IMR-90 (cell line): ENCODE results near the gene EDN3. TPM values are rescaled to one million over a fixed set of nuclear protein-coding genes. Genes with fewer than 3 reads are reported as not detected.

Source experiments
- ATAC-seq: fragments of 200-7000 bp; cut with Tn5 transposase; 2 replicates; pipeline ENCODE4 v1.9.1; 2020; ENCODE audit warnings: low read depth, mild to moderate bottlenecking, moderate library complexity
- BruUV-seq: library from RNA; stranded (reverse); fragments of 400-500 nt; replicated peaks from 2 replicates; lab custom pipeline; 2021; lab: Mats Ljungman, UMichigan
- CTCF ChIA-PET: fragments of 300-600 bp; formaldehyde crosslinking; extraction: SDS; loops from one replicate; lab custom pipeline; 2021; ENCODE audit warnings: antibody characterized with exemption; lab: Yijun Ruan, JAX
- POLR2A ChIA-PET: fragments of 300-600 bp; sonication (Branson Sonifier 250); formaldehyde crosslinking; loops from one replicate; lab custom pipeline; 2022; ENCODE audit warnings: antibody characterized with exemption; ENCODE audit not compliant: unreplicated experiment; lab: Charles Lee
- DNase-seq: peaks from one replicate; pipeline ENCODE4 v3.0.0; 2013
- H2AFZ ChIP-seq: replicated peaks from 2 replicates; pipeline ENCODE3; 2013; ENCODE audit warnings: low read length, mild to moderate bottlenecking; ENCODE audit not compliant: poor library complexity
- H2AK5ac ChIP-seq: 2 replicates; pipeline ENCODE4 v1.6.1; 2013; ENCODE audit warnings: low read depth, low read length, inconsistent platforms
- H2AK9ac ChIP-seq: replicated peaks from 2 replicates; pipeline ENCODE3; 2013; ENCODE audit warnings: mild to moderate bottlenecking, low read depth, low read length, moderate library complexity; ENCODE audit not compliant: poor library complexity
- H2BK120ac ChIP-seq: 2 replicates; pipeline ENCODE4 v1.6.1; 2013; ENCODE audit warnings: low read depth, low read length, inconsistent platforms
- H2BK15ac ChIP-seq: 3 replicates; pipeline ENCODE4 v1.6.1; 2013; ENCODE audit warnings: low read depth, low read length, inconsistent platforms
- H2BK20ac ChIP-seq: 2 replicates; pipeline ENCODE4 v1.6.1; 2013; ENCODE audit warnings: low read depth, mild to moderate bottlenecking, inconsistent platforms, low read length, moderate library complexity
- H2BK5ac ChIP-seq: 2 replicates; pipeline ENCODE4 v1.6.1; 2013; ENCODE audit warnings: mild to moderate bottlenecking, low read depth, low read length, inconsistent platforms; ENCODE audit not compliant: poor library complexity, severe bottlenecking
- H3K14ac ChIP-seq: replicated peaks from 2 replicates; pipeline ENCODE4 v1.6.1; 2013; ENCODE audit warnings: low read depth, low read length, inconsistent platforms
- H3K18ac ChIP-seq: 2 replicates; pipeline ENCODE4 v1.6.1; 2013; ENCODE audit warnings: low read depth, low read length, control low read depth
- H3K23ac ChIP-seq: 2 replicates; pipeline ENCODE4 v1.6.1; 2013; ENCODE audit warnings: low read depth, low read length, inconsistent platforms
- H3K27ac ChIP-seq: 2 replicates; pipeline ENCODE4 v1.5.1; 2013; ENCODE audit warnings: mild to moderate bottlenecking, control low read depth, low read length; ENCODE audit not compliant: insufficient read depth
- H3K27me3 ChIP-seq: 2 replicates; pipeline ENCODE4 v1.6.1; 2013; ENCODE audit warnings: low read length; ENCODE audit not compliant: control insufficient read depth, insufficient read depth
- H3K36me3 ChIP-seq: 2 replicates; pipeline ENCODE4 v1.6.1; 2013; ENCODE audit warnings: low read length, mixed read lengths; ENCODE audit not compliant: control insufficient read depth, insufficient read depth
- H3K4ac ChIP-seq: 2 replicates; pipeline ENCODE4 v1.6.1; 2013; ENCODE audit warnings: low read depth, low read length, inconsistent platforms
- H3K4me1 ChIP-seq: 2 replicates; pipeline ENCODE4 v1.6.1; 2013; ENCODE audit warnings: low read length, mixed read lengths; ENCODE audit not compliant: control insufficient read depth, insufficient read depth
- H3K4me2 ChIP-seq: 2 replicates; pipeline ENCODE4 v1.6.1; 2013; ENCODE audit warnings: low read depth, mild to moderate bottlenecking, control low read depth, low read length, moderate library complexity
- H3K4me3 ChIP-seq: 2 replicates; pipeline ENCODE4 v1.5.1; 2013; ENCODE audit warnings: low read depth, mild to moderate bottlenecking, control low read depth, low read length, moderate library complexity; ENCODE audit not compliant: insufficient read depth
- H3K56ac ChIP-seq: 2 replicates; pipeline ENCODE4 v1.6.1; 2013; ENCODE audit warnings: low read length, inconsistent platforms; ENCODE audit not compliant: insufficient read depth; ENCODE audit errors: extremely low read depth
- H3K79me1 ChIP-seq, 2 experiments: 2 replicates each; pipeline ENCODE4 v1.6.1; 2013; ENCODE audit warnings: low read length in 2 of 2, inconsistent platforms in 1 of 2, low read depth in 1 of 2
- H3K9ac ChIP-seq: 2 replicates; pipeline ENCODE4 v1.6.1; 2013; ENCODE audit warnings: low read depth, low read length, control low read depth
- H3K9me1 ChIP-seq: 2 replicates; pipeline ENCODE4 v1.6.1; 2013; ENCODE audit warnings: low read length, inconsistent platforms; ENCODE audit not compliant: insufficient read depth
- H3K9me3 ChIP-seq: 2 replicates; pipeline ENCODE4 v1.6.1; 2013; ENCODE audit warnings: low read length; ENCODE audit not compliant: control insufficient read depth, insufficient read depth
- H4K20me1 ChIP-seq: 2 replicates; pipeline ENCODE4 v1.6.1; 2013; ENCODE audit warnings: low read length, inconsistent platforms; ENCODE audit not compliant: insufficient read depth
- H4K5ac ChIP-seq: 2 replicates; pipeline ENCODE4 v1.6.1; 2013; ENCODE audit warnings: mild to moderate bottlenecking, low read depth, low read length, control low read depth
- H4K8ac ChIP-seq, 2 experiments: 2 replicates each; pipeline ENCODE4 v1.6.1; 2013; ENCODE audit warnings: low read depth in 2 of 2, low read length in 2 of 2, control low read depth in 1 of 2, inconsistent platforms in 1 of 2
- H4K91ac ChIP-seq: 2 replicates; pipeline ENCODE4 v1.6.1; 2013; ENCODE audit warnings: low read depth, low read length, inconsistent platforms; ENCODE audit not compliant: insufficient read depth
- CEBPB ChIP-seq: IDR thresholded peaks from 2 replicates; pipeline ENCODE4 v1.6.1; 2012; ENCODE audit warnings: low read depth, low read length, improper control_type of control experiment
- ELK1 ChIP-seq: fragments of 150-350 bp; IDR thresholded peaks from 2 replicates; pipeline ENCODE4 v1.6.1; 2016; ENCODE audit warnings: low read depth, mild to moderate bottlenecking, low read length, moderate library complexity, borderline replicate concordance
- MAZ ChIP-seq: IDR thresholded peaks from 2 replicates; pipeline ENCODE4 v1.6.1; 2012; ENCODE audit warnings: low read depth, mild to moderate bottlenecking, low read length, improper control_type of control experiment, moderate library complexity, borderline replicate concordance
- NFE2L2 ChIP-seq: fragments of 150-350 bp; IDR thresholded peaks from 2 replicates; pipeline ENCODE4 v1.6.1; 2016; ENCODE audit warnings: low read depth, mild to moderate bottlenecking, low read length
- POLR2A ChIP-seq: IDR thresholded peaks from 2 replicates; pipeline ENCODE4 v1.6.1; 2012; ENCODE audit warnings: mild to moderate bottlenecking, low read depth, low read length
- RAD21 ChIP-seq: IDR thresholded peaks from 2 replicates; pipeline ENCODE4 v1.6.1; 2012; ENCODE audit warnings: low read length, improper control_type of control experiment
- RFX5 ChIP-seq: IDR thresholded peaks from 2 replicates; pipeline ENCODE4 v1.8.0; 2012; ENCODE audit warnings: low read depth, mild to moderate bottlenecking, low read length, moderate library complexity
- WGBS, 2 experiments: methylation state at CpG; one replicate each; pipeline versions ENCODE4 v1.1.5 to v1.1.7; 2013; ENCODE audit warnings: missing lambda C conversion rate in 2 of 2; ENCODE audit not compliant: insufficient read length in 1 of 2; ENCODE audit errors: extremely low coverage in 2 of 2; 5-methylcytosine and 5-hydroxymethylcytosine counted together
- dilution Hi-C: fragments of 300-500 bp; cut with HindIII; formaldehyde crosslinking; loops from one replicate; pipeline ENCODE4 v1.14.3; 2018; ENCODE audit warnings: low sequenced_read_pairs; ENCODE audit not compliant: unreplicated experiment
- in situ Hi-C: fragments of 300-500 bp; cut with MboI; formaldehyde crosslinking; loops from 3 replicates; pipeline ENCODE4 v1.14.3; 2019; ENCODE audit warnings: low sequenced_read_pairs, inconsistent platforms, mixed read lengths
- intact Hi-C: fragments of 100-400 bp; cut with micrococcal nuclease; formaldehyde crosslinking; loops from 2 replicates; pipeline ENCODE4 v1.10.0; 2022
- polyA plus RNA-seq, 3 experiments: library from polyadenylated mRNA; depleted of rRNA; stranded (reverse); fragments of >200 nt; gene quantifications; 2 replicates each; pipeline ENCODE4 v1.2.3, GENCODE V29; 2012; ENCODE audit warnings: low replicate concordance in 1 of 3
- total RNA-seq: library from RNA; depleted of rRNA; stranded (reverse); fragments of >200 nt; gene quantifications from 2 replicates; pipeline ENCODE4 v1.2.3, GENCODE V29; 2012

The EDN3 gene
- total and polyA plus RNA-seq, 2 of the 4 experiments (the other 2 are of a cell fraction): not detected

DNA sequence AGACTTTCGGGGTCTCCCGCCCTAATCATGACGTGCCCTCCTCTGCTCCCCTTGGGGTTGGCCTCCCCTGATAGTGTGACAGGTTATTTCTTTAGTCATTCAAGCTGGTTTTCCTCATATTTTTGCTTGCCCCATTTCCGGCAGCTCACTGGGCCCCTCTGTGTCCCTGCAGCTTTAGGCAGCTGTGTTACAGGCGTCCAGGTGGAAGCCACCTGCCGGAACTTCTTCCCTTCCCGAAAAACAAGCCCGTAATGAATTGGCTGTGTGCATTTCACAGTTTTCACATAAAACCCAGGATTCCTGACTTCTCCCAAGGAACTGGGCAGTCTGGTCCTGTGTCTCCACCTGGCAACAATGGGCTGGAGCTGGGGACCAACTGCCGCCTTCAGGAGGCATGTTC is 52.6 kb downstream of the EDN3 start:
- dilution Hi-C loops (no loop called here), intact Hi-C loops (no loop called here), in situ Hi-C loops (no loop called here)
- H2BK20ac ChIP-seq: no peak overlapping the region
- 80% methylated on average over 1 of the region's 9 CpGs; no CpG with 5 or more reads in 1 of the 2 experiments for WGBS, 2 experiments
- ChIA-PET POLR2A (no interaction called here), CTCF (no interaction called here)
- no peak overlapping the region for H3K18ac ChIP-seq
- no peak overlapping the region for H3K9ac ChIP-seq
- no peak overlapping the region for H3K4ac ChIP-seq
- ATAC-seq (no peak), DNase-seq (no peak)
- H4K8ac ChIP-seq: no peak overlapping the region
- no peak overlapping the region for H3K27ac ChIP-seq
- H3K4me1 ChIP-seq: no peaks in the 10 kb centered on the region
- no TSS peak for BruUV-seq
- no peak overlapping the region for H2AFZ ChIP-seq
- TF ChIP-seq MAZ (no peak), RFX5 (no peak), RAD21 (no peak), NFE2L2 (no peak), ELK1 (no peak), POLR2A (no peak), CEBPB (no peak)
- no peak overlapping the region for H3K4me2 ChIP-seq
- no peak overlapping the region for H3K14ac ChIP-seq
- no peaks in the 10 kb centered on the region for H3K9me1 ChIP-seq
- H4K91ac ChIP-seq: no peak overlapping the region
- no peaks in the 10 kb centered on the region for H3K36me3 ChIP-seq
- H2BK15ac ChIP-seq: no peak overlapping the region
- H3K23ac ChIP-seq: no peak overlapping the region
- H3K56ac ChIP-seq: no peak overlapping the region
- no peaks in the 10 kb centered on the region for H3K27me3 ChIP-seq
- H3K4me3 ChIP-seq: no peak overlapping the region
- H2AK9ac ChIP-seq: no peak overlapping the region
- H2BK5ac ChIP-seq: no peak overlapping the region
- H4K5ac ChIP-seq: no peak overlapping the region
- no peak overlapping the region for H2AK5ac ChIP-seq
- H3K9me3 ChIP-seq: peaks cover 14% of the 10 kb centered on the region; the same call in 1 of the 2 replicates
- H4K20me1 ChIP-seq: no peaks in the 10 kb centered on the region
- no peak overlapping the region for H2BK120ac ChIP-seq
- no peaks in the 10 kb centered on the region for H3K79me1 ChIP-seq
